Activated naive CD4-positive, alpha-beta T cell treated with anti-CD3 and anti-CD28 coated beads, Interleukin-2, amount 50 U/mL, for 72 hours (primary cell): ENCODE results near the gene ZNF296. TPM values are rescaled to one million over a fixed set of nuclear protein-coding genes. Genes with fewer than 3 reads are reported as not detected.
A peak's percentile ranks its signal among the peaks of the same experiment; 100 is the strongest.

Experiments used
- ATAC-seq, 2 donors: fragments of 150-1000 bp; cut with Tn5 transposase; 2 replicates each; pipeline ENCODE4 v1.10.0; 2021; ENCODE audit warnings: mild to moderate bottlenecking in 2 of 2, moderate library complexity in 2 of 2
- DNase-seq, 2 donors: peaks; one replicate each; pipeline ENCODE4 v3.0.0; 2021 to 2022; ENCODE audit warnings: low spot score in 2 of 2
- H3K27ac Mint-ChIP-seq, 2 donors: one replicate each; pipeline ENCODE4 v1.8.0; 2022; ENCODE audit warnings: mild to moderate bottlenecking in 2 of 2, mixed read lengths in 2 of 2
- H3K36me3 Mint-ChIP-seq, 2 donors: one replicate each; pipeline ENCODE4 v1.8.0; 2022; ENCODE audit warnings: mixed read lengths in 2 of 2
- H3K9me3 Mint-ChIP-seq, 2 donors: one replicate each; pipeline ENCODE4 v1.8.0; 2022; ENCODE audit warnings: mixed read lengths in 2 of 2
- total RNA-seq, 2 donors: library from RNA; stranded (reverse); gene quantifications; one replicate each; pipeline ENCODE4 v1.2.3, GENCODE V29; 2022

Gene ZNF296
- total RNA-seq, 2 donors from 2014 or later, result 2.3 to 6.7 TPM

GRCh38 chr19:45058622-45059159, 17.6 kb downstream of the ZNF296 start:
- no peak for DNase-seq
- Mint-ChIP-seq H3K36me3 (peaks cover 0 to 6% of the 10 kb centered on the region in 2 donors), H3K27ac (peak overlapping the region; percentile 13 to 61), H3K9me3 (no peaks in the 10 kb centered on the region)
- ATAC-seq, result no peak

GRCh38 chr19:45057444-45057843, 18.8 kb downstream of the ZNF296 start:
- no peak for ATAC-seq

GRCh38 chr19:45056831-45057230, 19.4 kb downstream of the ZNF296 start:
- ATAC-seq, result no peak

More at GRCh38 chr19:45057444-45057843, 18.8 kb downstream of the ZNF296 start:
- no peak for DNase-seq
- H3K36me3 Mint-ChIP-seq, result peaks cover 0 to 6% of the 10 kb centered on the region in 2 donors
- H3K9me3 Mint-ChIP-seq, result no peaks in the 10 kb centered on the region
- H3K27ac Mint-ChIP-seq, result peak overlapping the region; percentile 13 to 86

DNA sequence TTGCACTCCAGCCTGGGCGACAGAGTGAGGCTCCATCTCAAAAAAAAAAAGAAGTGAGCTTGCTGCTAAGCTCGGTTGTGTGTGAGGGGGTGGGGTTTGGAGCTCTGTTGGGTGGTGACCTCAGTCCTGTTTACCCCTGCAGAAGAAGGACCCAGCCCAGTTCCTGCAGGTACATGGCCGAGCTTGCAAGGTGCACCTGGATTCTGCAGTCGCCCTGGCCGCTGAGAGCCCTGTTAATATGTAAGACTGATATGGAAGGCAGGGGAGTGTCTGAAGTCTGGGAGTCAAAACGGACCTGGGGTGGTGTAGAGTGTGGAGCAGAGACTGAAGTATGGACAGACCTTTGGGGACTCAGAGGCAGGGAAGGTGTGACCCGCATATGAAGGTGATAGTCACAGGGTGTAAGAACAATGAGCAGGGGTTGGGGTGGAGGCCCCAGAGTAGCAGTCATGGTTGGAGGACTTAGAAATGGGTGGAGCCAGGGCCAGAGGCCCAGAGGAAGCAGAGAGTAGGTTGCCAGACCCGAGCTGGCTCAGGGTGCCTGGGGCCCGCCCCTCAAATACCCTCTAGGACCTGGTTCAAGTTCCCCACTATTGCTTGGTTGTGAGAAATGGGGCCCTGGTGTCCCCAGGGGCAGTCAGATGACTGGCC, 24.2 kb downstream of the ZNF296 start:
- H3K27ac Mint-ChIP-seq, result peak overlapping the region in 1 of 2 donors; percentile 39
- no peak for DNase-seq
- H3K36me3 Mint-ChIP-seq, result no peaks in the 10 kb centered on the region
- H3K9me3 Mint-ChIP-seq, result no peaks in the 10 kb centered on the region
- no peak for ATAC-seq

More at GRCh38 chr19:45056831-45057230, 19.4 kb downstream of the ZNF296 start:
- Mint-ChIP-seq H3K36me3 (peaks cover 0 to 6% of the 10 kb centered on the region in 2 donors), H3K9me3 (no peaks in the 10 kb centered on the region), H3K27ac (peak overlapping the region in 1 of 2 donors; percentile 13)
- no peak for DNase-seq

GRCh38 chr19:45050036-45050435, 26.2 kb downstream of the ZNF296 start:
- H3K27ac Mint-ChIP-seq, result peak overlapping the region in 1 of 2 donors; percentile 85
- ATAC-seq (peak in 1 of 2 donors; percentile 5), DNase-seq (no peak)
- peaks cover 0 to 4% of the 10 kb centered on the region in 2 donors for H3K36me3 Mint-ChIP-seq
- H3K9me3 Mint-ChIP-seq, result no peaks in the 10 kb centered on the region

DNA sequence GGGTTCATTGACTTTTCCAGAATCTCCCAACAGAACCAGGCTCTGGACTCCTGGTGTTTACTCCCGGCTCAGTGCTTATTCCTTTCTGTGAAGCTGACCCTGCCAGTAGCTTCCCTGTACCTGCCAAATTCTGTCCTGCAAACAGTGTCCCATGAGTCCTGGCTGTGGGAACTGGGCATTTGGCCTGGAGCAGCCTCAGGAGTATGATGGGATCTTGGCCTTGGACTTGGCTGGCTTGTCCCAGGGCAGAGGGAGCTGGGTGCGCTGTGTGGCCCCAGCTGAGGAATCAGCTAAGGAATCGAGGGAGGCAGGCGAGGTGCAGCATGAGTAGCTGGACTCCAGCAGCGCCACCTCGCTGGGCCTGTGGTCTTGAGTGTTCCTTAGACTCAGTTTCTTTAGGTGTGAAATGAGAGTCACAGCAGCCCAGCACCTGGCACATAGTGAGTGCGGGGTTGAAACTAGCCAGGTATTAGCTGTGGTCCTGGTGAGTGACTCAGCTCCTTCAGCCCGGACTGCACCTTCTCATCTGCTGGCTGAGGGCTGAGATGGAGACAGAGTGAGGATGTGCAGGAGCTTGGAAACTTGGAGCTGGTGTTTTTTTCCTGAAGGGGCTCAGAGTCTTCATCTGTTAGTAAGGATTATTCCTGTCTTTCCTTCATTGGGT, 27.1 kb downstream of the ZNF296 start:
- ATAC-seq, result peak; percentile 34 to 45
- peak overlapping the region; percentile 85 to 86 for H3K27ac Mint-ChIP-seq
- no peak for DNase-seq
- H3K9me3 Mint-ChIP-seq, result no peaks in the 10 kb centered on the region
- H3K36me3 Mint-ChIP-seq, result peaks cover 0 to 4% of the 10 kb centered on the region in 2 donors

- peaks cover 0 to 4% of the 10 kb centered on the region in 2 donors for H3K36me3 Mint-ChIP-seq
- no peak for ATAC-seq
- H3K9me3 Mint-ChIP-seq, result no peaks in the 10 kb centered on the region
- no peak for DNase-seq
- H3K27ac Mint-ChIP-seq, result peak overlapping the region; percentile 84 to 98
These were observed 29.0 kb downstream of the ZNF296 start for GRCh38 chr19:45047188-45047797.

DNA sequence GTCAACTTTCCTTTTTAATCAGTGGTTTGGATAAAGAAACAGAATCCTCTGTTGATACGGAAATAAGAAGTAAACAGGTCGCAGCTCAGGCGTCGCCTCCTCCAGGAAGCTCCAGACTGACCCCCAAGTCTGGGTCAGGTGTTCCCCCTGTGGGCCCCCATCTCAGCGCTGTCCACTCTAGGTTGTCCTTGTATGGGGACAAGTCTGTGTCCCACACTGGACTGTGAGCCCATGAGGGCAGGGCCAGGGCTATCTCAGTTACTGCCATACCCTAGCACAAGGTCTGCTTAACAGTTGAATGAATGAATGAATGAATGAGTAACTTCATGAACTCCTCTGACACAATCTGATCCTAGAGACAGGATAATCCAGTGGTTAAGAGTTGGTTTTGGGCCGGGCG, 29.9 kb downstream of the ZNF296 start:
- no peaks in the 10 kb centered on the region for H3K9me3 Mint-ChIP-seq
- DNase-seq, result no peak
- no peak for ATAC-seq
- H3K27ac Mint-ChIP-seq, result peak overlapping the region in 1 of 2 donors; percentile 84
- peaks cover 8 to 10% of the 10 kb centered on the region in 2 donors for H3K36me3 Mint-ChIP-seq

GRCh38 chr19:45045671-45046353, 30.5 kb downstream of the ZNF296 start:
- DNase-seq, result no peak
- no peaks in the 10 kb centered on the region for H3K9me3 Mint-ChIP-seq
- peak overlapping the region; percentile 45 to 84 for H3K27ac Mint-ChIP-seq
- H3K36me3 Mint-ChIP-seq, result peaks cover 11 to 13% of the 10 kb centered on the region in 2 donors
- no peak for ATAC-seq

DNA sequence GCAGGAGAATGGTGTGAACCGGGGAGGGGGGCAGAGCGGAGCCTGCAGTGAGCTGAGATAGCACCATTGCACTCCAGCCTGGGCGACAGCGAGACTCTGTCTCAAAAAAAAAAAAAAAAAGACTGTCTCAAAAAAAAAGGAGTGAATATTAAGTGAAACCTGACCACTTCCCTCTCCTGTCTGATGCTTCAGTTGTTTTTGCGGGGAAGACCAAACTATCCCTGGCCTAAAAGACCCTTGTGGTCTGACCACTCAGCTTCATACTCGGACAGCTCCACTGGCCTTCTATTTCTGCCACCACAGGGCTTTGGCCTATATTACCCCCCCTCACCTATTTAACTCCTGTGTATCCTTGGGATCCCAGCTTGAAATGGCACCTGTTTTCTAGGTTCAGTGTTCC, 35.2 kb downstream of the ZNF296 start:
- DNase-seq, result no peak
- H3K9me3 Mint-ChIP-seq, result no peaks in the 10 kb centered on the region
- peaks cover 19 to 27% of the 10 kb centered on the region in 2 donors for H3K36me3 Mint-ChIP-seq
- ATAC-seq, result no peak
- peak overlapping the region; percentile 65 to 99 for H3K27ac Mint-ChIP-seq

DNA sequence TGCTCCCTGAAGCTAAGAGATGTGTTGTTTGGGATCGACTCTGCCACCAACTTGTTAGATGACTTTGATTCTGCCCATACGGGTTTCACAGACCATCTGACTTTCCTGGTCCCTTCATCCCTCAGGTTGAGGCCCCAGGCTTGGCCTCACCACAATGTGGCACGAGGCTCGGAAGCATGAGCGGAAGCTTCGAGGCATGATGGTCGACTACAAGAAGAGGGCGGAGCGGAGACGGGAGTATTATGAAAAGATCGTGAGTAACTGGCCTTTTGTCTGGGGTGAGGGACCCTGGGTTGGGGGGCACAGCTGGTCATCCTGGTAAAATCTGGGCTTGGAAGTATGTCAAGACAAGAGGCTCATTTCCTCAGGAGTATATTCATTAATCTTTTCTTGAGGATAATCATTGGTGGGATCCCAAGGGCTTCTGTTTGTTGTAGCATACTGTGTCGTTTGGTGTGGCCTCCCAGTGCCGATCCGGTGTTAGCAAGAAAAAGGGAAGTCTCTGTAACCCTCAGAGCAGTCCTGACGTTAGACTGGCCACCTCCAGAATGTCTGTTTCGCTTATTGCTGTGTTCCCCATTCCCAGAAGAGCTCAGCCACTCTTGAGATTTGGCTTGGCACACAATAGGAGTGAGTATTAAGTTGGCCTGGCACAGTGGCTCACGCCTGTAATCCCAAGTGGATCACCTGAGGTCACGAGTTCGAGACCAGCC, 36.1 kb downstream of the ZNF296 start:
- DNase-seq, result no peak
- ATAC-seq, result no peak
- Mint-ChIP-seq H3K36me3 (peaks cover 22 to 30% of the 10 kb centered on the region in 2 donors), H3K27ac (peak overlapping the region; percentile 97 to 99), H3K9me3 (no peaks in the 10 kb centered on the region)

DNA sequence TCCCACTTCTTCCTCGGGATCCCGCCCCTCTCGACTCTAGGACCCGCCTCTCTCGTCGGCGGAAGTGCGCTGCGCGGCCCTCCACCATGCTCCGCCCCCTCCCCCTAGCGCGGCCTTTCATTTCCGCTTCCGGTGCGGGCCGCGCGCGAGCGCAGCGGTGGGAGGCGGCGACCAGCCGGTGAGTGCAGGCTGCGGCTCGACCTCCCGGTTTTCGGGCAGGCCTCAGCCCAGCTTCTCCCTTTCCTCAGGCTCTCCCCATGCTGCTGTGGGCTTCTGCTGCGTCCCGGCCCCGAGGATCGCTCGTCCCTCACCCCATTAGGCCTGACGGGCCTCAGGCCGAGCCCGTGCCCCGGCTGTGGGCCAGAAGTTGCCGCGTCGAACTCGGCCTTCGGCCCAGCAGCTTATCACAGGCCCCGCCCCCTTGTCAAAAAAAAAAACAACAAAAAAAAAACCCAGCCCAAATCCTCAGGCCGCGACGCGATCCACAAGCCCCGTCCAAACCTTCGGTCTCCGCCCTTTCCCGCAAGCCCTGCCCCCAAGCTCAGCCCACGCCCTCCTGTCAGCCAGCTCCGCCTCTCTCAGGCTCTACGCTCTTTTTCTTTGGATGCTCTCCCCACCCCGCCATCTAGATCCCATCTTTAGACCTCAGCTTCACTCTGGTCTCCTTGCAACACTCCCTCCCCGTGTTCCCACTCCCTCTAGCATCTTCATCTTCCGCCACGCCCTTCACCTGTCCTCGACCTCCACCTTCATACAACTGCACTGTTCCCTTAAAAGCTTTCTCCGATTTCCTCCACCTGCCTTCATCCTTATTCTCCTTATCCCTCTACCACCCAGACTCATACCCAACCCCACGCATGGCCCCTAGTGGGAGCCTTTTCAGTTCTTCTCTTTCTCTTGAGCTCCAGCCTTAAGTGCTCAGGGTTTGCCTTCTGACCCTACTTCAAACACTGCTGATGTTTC, 37.1 kb downstream of the ZNF296 start, which contains the start of gene CLASRP:
Gene CLASRP (plus strand): TSS at position 115 of the 963 bp plus-strand sequence. CDS start 1,168 bp downstream, outside the sequence.
- ATAC-seq (peak; percentile 96 to 99), DNase-seq (peak; percentile 88 to 90)
- no peaks in the 10 kb centered on the region for H3K9me3 Mint-ChIP-seq
- H3K27ac Mint-ChIP-seq, result peak within 1 kb of the TSS; percentile 97 to 99
- peaks cover 32 to 40% of the 10 kb centered on the region in 2 donors for H3K36me3 Mint-ChIP-seq

DNA sequence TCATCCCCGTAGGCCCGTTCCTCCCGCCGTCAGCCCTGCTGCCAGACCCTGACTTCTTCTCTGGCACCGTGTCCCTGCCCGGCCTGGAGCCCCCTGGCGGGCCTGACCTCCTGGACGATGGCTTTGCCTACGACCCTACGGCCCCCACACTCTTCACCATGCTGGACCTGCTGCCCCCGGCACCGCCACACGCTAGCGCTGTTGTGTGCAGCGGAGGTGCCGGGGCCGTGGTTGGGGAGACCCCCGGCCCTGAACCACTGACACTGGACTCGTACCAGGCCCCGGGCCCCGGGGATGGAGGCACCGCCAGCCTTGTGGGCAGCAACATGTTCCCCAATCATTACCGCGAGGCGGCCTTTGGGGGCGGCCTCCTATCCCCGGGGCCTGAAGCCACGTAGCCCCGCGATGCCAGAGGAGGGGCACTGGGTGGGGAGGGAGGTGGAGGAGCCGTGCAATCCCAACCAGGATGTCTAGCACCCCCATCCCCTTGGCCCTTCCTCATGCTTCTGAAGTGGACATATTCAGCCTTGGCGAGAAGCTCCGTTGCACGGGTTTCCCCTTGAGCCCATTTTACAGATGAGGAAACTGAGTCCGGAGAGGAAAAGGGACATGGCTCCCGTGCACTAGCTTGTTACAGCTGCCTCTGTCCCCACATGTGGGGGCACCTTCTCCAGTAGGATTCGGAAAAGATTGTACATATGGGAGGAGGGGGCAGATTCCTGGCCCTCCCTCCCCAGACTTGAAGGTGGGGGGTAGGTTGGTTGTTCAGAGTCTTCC, 38.7 kb downstream of the ZNF296 start:
- DNase-seq, result no peak
- peak overlapping the region in 1 of 2 donors; percentile 72 for H3K27ac Mint-ChIP-seq
- H3K9me3 Mint-ChIP-seq, result no peaks in the 10 kb centered on the region
- peaks cover 40 to 45% of the 10 kb centered on the region in 2 donors for H3K36me3 Mint-ChIP-seq
- ATAC-seq, result no peak

- H3K36me3 Mint-ChIP-seq, result peaks cover 36 to 41% of the 10 kb centered on the region in 2 donors
- no peak overlapping the region for H3K27ac Mint-ChIP-seq
- H3K9me3 Mint-ChIP-seq, result no peaks in the 10 kb centered on the region
- ATAC-seq, result no peak
- no peak for DNase-seq
These were observed 40.5 kb downstream of the ZNF296 start for GRCh38 chr19:45035755-45036154.
